SH-SY5Y (cell line): ENCODE measurements around the gene RBP7.

Experiments used
- GATA2 ChIP-seq: IDR thresholded peaks from 2 replicates; pipeline ENCODE4 v1.6.1; 2011; ENCODE audit warnings: mild to moderate bottlenecking, low read depth, low read length
- GATA3 ChIP-seq: IDR thresholded peaks from 2 replicates; pipeline ENCODE4 v1.6.1; 2011; ENCODE audit warnings: low read depth, mild to moderate bottlenecking, low read length, moderate library complexity

DNA sequence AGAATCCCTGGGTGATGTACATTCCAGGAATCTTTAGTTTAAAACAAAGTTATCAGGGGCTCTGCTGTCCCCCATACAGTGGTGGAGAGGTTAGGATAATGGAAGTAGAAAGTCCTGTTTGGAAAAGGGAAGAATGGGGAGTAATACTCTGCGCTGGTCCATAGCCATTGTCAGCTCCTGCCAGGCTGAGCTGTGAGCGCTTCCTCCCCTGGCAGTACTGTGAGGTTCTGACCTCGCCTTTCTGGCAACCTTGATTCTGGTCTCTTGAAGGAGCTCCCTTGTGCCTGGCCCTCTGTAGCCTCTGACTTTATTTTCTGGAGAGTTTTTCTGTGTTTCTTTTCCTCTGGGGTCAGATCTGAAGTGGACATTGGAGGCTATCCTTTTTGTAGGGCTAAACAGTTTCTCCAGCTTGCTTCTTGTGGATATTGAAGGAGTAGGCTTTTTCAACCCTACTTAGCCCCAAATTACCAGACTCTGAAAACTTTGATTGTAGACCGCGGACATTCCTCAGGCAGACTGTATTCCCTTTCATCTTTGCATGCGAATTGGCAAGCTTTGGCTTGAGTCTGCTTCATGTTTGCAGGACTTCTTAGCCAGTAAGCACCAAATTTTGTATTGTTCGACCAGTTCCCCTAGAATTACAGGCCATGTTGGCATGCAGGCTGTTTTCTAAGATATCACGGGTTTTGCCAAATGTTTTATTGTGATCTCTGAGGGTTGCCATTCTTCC lies 49.5 kb downstream of the RBP7 start:
- TF ChIP-seq GATA2 = no peak
- no peak for TF ChIP-seq GATA3
